ENCODE measurements around the gene TSPAN1.

Gene TSPAN1

GRCh38 chr1:46183926-46184557 is 9.2 kb downstream of the TSPAN1 start:
- TF ChIP-seq PAX5 (IDR thresholded peaks at IDR 0.05; ENCODE audit: insufficient read depth, low read length, severe bottlenecking) (no peak), TAF1 (IDR thresholded peaks at IDR 0.05; ENCODE audit: low read depth, low read length) (no peak), POLR2A (IDR thresholded peaks at IDR 0.05; ENCODE audit: low read depth, low read length) (no peak), POU2F2 (IDR thresholded peaks at IDR 0.05; ENCODE audit: low read depth, low read length) (no peak), POLR2AphosphoS5 (IDR thresholded peaks at IDR 0.05; ENCODE audit: low read depth, low read length) (no peak), SPI1 (IDR thresholded peaks at IDR 0.05; ENCODE audit: low read depth, low read length) (peak; percentile 46; the same call in 1 of the 2 replicates)
- FAIRE-seq: peak; percentile 77

GRCh38 chr1:46184920-46185658 is 10.2 kb downstream of the TSPAN1 start:
- FAIRE-seq (peak; percentile 31), DNase-seq (ENCODE audit: insufficient read length, low spot score) (no peak)
- TF ChIP-seq POLR2AphosphoS5 (IDR thresholded peaks at IDR 0.05; ENCODE audit: low read depth, low read length) (no peak), TAF1 (IDR thresholded peaks at IDR 0.05; ENCODE audit: low read depth, low read length) (no peak)

More at GRCh38 chr1:46183926-46184557, 9.2 kb downstream of the TSPAN1 start:
- DNase-seq (ENCODE audit: insufficient read length, low spot score): no peak

- FAIRE-seq: no peak
- DNase-seq (ENCODE audit: insufficient read length, low spot score): no peak
- TF ChIP-seq POLR2A (IDR thresholded peaks at IDR 0.05; ENCODE audit: low read depth, low read length) (no peak), POU2F2 (IDR thresholded peaks at IDR 0.05; ENCODE audit: low read depth, low read length) (no peak), SPI1 (IDR thresholded peaks at IDR 0.05; ENCODE audit: low read depth, low read length) (no peak), TAF1 (IDR thresholded peaks at IDR 0.05; ENCODE audit: low read depth, low read length) (no peak), POLR2AphosphoS5 (IDR thresholded peaks at IDR 0.05; ENCODE audit: low read depth, low read length) (no peak), PAX5 (IDR thresholded peaks at IDR 0.05; ENCODE audit: insufficient read depth, low read length, severe bottlenecking) (no peak)
Observed at GRCh38 chr1:46186076-46186475, 11.2 kb downstream of the TSPAN1 start.

- TF ChIP-seq SPI1 (IDR thresholded peaks at IDR 0.05; ENCODE audit: low read depth, low read length) (no peak), PAX5 (IDR thresholded peaks at IDR 0.05; ENCODE audit: insufficient read depth, low read length, severe bottlenecking) (no peak), POLR2A (IDR thresholded peaks at IDR 0.05; ENCODE audit: low read depth, low read length) (no peak)
- FAIRE-seq: no peak
- no peak for DNase-seq (ENCODE audit: insufficient read length, low spot score)
Observed at GRCh38 chr1:46187106-46187869, 12.4 kb downstream of the TSPAN1 start.

- DNase-seq (ENCODE audit: insufficient read length, low spot score): no peak
- FAIRE-seq: no peak
- TF ChIP-seq PAX5 (IDR thresholded peaks at IDR 0.05; ENCODE audit: insufficient read depth, low read length, severe bottlenecking): no peak
- TF ChIP-seq POLR2AphosphoS5 (IDR thresholded peaks at IDR 0.05; ENCODE audit: low read depth, low read length): no peak
- no peak for TF ChIP-seq POU2F2 (IDR thresholded peaks at IDR 0.05; ENCODE audit: low read depth, low read length)
- TF ChIP-seq TAF1 (IDR thresholded peaks at IDR 0.05; ENCODE audit: low read depth, low read length): no peak
Observed at GRCh38 chr1:46188295-46189030, 13.6 kb downstream of the TSPAN1 start.

DNA sequence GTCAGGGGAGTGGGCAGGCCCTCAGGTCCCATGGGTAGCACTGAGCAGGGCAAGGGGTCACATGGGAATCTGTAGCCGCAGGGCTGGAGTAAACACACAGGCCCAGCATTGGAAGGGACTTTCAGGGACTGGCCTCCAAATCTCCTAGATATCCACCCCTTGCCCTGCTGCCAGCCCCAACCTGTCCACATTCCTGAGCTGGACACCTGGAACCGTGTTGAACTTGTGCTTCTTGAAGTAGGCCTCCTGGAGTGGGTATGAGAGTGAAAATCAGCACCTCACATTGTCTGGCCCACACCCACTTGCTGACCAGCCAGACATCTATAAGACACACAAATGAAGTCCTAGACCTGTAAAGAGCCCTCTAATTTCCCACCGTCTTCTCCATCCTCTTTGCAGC is 15.7 kb downstream of the TSPAN1 start:
- DNase-seq (ENCODE audit: insufficient read length, low spot score) (no peak), FAIRE-seq (no peak)
- TF ChIP-seq POLR2A (IDR thresholded peaks at IDR 0.05; ENCODE audit: low read depth, low read length): no peak
- TF ChIP-seq PAX5 (IDR thresholded peaks at IDR 0.05; ENCODE audit: insufficient read depth, low read length, severe bottlenecking): no peak
- TF ChIP-seq SPI1 (IDR thresholded peaks at IDR 0.05; ENCODE audit: low read depth, low read length): no peak
- TF ChIP-seq POLR2AphosphoS5 (IDR thresholded peaks at IDR 0.05; ENCODE audit: low read depth, low read length): no peak
- TF ChIP-seq POU2F2 (IDR thresholded peaks at IDR 0.05; ENCODE audit: low read depth, low read length): no peak
- TF ChIP-seq TAF1 (IDR thresholded peaks at IDR 0.05; ENCODE audit: low read depth, low read length): no peak

- no peak for FAIRE-seq
Observed at GRCh38 chr1:46191033-46191701, 16.3 kb downstream of the TSPAN1 start.

GRCh38 chr1:46192171-46192570 is 17.3 kb downstream of the TSPAN1 start:
- no peak for TF ChIP-seq POLR2A (IDR thresholded peaks at IDR 0.05; ENCODE audit: low read depth, low read length)
- no peak for TF ChIP-seq TAF1 (IDR thresholded peaks at IDR 0.05; ENCODE audit: low read depth, low read length)
- TF ChIP-seq PAX5 (IDR thresholded peaks at IDR 0.05; ENCODE audit: insufficient read depth, low read length, severe bottlenecking): no peak
- TF ChIP-seq POLR2AphosphoS5 (IDR thresholded peaks at IDR 0.05; ENCODE audit: low read depth, low read length): no peak
- TF ChIP-seq POU2F2 (IDR thresholded peaks at IDR 0.05; ENCODE audit: low read depth, low read length): no peak
- no peak for TF ChIP-seq SPI1 (IDR thresholded peaks at IDR 0.05; ENCODE audit: low read depth, low read length)
- FAIRE-seq (no peak), DNase-seq (ENCODE audit: insufficient read length, low spot score) (no peak)

More at GRCh38 chr1:46191033-46191701, 16.3 kb downstream of the TSPAN1 start:
- no peak for TF ChIP-seq POLR2A (IDR thresholded peaks at IDR 0.05; ENCODE audit: low read depth, low read length)
- TF ChIP-seq POU2F2 (IDR thresholded peaks at IDR 0.05; ENCODE audit: low read depth, low read length): no peak
- no peak for TF ChIP-seq TAF1 (IDR thresholded peaks at IDR 0.05; ENCODE audit: low read depth, low read length)
- TF ChIP-seq POLR2AphosphoS5 (IDR thresholded peaks at IDR 0.05; ENCODE audit: low read depth, low read length): no peak
- no peak for TF ChIP-seq SPI1 (IDR thresholded peaks at IDR 0.05; ENCODE audit: low read depth, low read length)
- TF ChIP-seq PAX5 (IDR thresholded peaks at IDR 0.05; ENCODE audit: insufficient read depth, low read length, severe bottlenecking): no peak
- no peak for DNase-seq (ENCODE audit: insufficient read length, low spot score)
